ENCODE measurements around the gene IPO9. TPM values are rescaled to one million over a fixed set of nuclear protein-coding genes. Genes with fewer than 3 reads are reported as not detected.

The IPO9 gene
- total RNA-seq, 2 donors from 2014 or later: 11.7 to 12.2 TPM

DNA sequence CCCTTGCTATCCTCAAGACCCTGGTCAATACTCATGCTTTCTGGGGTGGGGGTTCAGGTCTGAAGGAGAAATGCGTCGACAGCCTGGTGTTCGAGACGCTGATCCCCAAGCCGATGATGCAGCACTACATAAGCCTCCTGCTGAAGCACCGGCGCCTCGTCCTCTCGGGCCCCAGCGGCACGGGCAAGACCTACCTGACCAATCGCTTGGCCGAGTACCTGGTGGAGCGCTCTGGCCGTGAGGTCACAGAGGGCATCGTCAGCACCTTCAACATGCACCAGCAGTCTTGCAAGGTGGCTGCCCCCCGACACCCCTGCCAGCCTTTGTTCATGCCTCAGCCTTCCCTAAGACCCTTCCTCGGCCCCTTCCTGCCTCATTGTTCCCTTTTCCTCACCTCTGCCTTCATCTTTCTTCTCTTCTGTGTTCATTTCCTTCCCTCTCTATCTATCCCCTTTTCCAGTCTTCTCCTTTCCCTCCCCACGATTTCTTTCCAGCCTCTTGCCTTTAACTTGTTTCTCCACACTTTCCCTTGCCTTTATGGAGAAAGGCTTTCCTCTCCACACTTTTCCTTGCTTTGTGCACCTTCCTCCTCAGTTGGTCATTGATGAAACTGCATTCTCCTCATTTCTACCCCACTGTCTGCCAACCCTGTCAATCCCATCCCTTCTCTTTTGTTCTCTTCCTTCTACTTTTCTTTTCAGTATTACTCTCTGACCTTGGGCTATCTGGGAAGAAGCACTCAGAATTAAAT is 18.3 kb upstream of the IPO9 start:
- Histone ChIP-seq H3K27me3 (no peaks in the 10 kb centered on the region), H3K9me3 (no peaks in the 10 kb centered on the region), H3K27ac (no peak overlapping the region), H3K4me3 (no peak overlapping the region), H3K36me3 (replicated peaks in 1 of 2; ENCODE audit: insufficient read depth in 1 of 2, low read depth in 2 of 2) (peaks cover 0 to 18% of the 10 kb centered on the region in 2 donors), H3K4me1 (no peaks in the 10 kb centered on the region)
- DNase-seq (no peak), ATAC-seq (no peak)
- WGBS, 2 donors: 94 to 95% methylated on average over 18 to 19 of the region's 19 CpGs
- intact Hi-C loops (cut with DNase I): no loop called here
- TF ChIP-seq POLR2A (IDR thresholded peaks at IDR 0.05) (no peak), CTCF (IDR thresholded peaks at IDR 0.05) (no peak)

DNA sequence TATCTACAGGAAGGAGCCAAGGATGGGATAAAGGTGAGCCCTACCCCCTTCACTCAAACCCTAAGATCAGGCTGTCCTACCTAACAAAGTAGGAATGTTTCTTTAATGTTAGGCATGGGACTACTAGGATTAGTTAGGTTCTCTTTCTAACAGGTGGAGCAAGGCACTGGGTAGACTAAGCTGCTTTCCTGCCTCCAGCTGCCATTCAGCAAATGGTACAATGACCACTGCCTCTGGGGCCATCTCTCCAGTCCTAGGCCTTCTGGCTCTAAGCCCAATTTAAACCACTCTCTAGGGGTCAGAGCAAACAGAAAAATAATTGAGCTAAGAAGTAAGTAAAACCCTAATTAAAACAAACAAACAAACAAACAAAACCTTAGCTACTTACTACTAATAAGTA is 15.7 kb upstream of the IPO9 start:
- TF ChIP-seq CTCF (IDR thresholded peaks at IDR 0.05): no peak
- no peak for TF ChIP-seq POLR2A (IDR thresholded peaks at IDR 0.05)
- Histone ChIP-seq H3K27me3 (no peaks in the 10 kb centered on the region), H3K36me3 (replicated peaks in 1 of 2; ENCODE audit: insufficient read depth in 1 of 2, low read depth in 2 of 2) (peaks cover 0 to 23% of the 10 kb centered on the region in 2 donors), H3K27ac (no peak overlapping the region), H3K4me1 (no peaks in the 10 kb centered on the region), H3K4me3 (no peak overlapping the region), H3K9me3 (no peaks in the 10 kb centered on the region)
- ATAC-seq: no peak
- intact Hi-C loops (cut with DNase I): no loop called here
- DNase-seq: no peak

DNA sequence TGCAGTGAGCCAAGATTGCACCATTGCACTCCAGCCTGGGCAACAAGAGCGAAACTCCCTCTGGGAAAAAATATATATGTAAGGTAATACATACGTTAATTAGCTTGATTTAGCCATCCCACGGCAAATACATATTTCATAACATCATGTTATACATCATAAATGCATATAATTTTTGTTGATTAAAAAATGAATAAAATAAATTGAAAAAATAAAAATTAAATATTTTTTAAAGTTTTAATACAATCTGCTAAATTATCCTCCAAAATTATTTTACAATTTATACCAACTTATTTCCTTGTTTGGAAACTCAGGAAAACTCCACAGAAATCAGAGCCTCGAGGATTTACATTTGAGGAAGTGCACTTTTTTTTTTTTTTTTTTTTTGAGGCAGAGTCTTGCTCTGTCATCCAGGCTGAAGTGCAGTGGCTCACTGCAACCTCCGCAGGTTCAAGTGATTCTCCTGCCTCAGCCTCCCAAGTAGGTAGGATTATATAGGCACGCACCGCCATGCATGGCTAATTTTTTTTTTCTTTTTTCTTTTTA is 12.6 kb upstream of the IPO9 start:
- DNase-seq (no peak), ATAC-seq (no peak)
- Histone ChIP-seq H3K36me3 (replicated peaks in 1 of 2; ENCODE audit: insufficient read depth in 1 of 2, low read depth in 2 of 2) (peaks cover 0 to 12% of the 10 kb centered on the region in 2 donors), H3K4me3 (no peak overlapping the region), H3K4me1 (no peaks in the 10 kb centered on the region), H3K27ac (no peak overlapping the region), H3K9me3 (no peaks in the 10 kb centered on the region), H3K27me3 (no peaks in the 10 kb centered on the region)
- 89 to 92% methylated on average over 7 of the region's 7 CpGs for WGBS, 2 donors
- intact Hi-C loops (cut with DNase I): no loop called here
- TF ChIP-seq POLR2A (IDR thresholded peaks at IDR 0.05) (no peak), CTCF (IDR thresholded peaks at IDR 0.05) (no peak)

DNA sequence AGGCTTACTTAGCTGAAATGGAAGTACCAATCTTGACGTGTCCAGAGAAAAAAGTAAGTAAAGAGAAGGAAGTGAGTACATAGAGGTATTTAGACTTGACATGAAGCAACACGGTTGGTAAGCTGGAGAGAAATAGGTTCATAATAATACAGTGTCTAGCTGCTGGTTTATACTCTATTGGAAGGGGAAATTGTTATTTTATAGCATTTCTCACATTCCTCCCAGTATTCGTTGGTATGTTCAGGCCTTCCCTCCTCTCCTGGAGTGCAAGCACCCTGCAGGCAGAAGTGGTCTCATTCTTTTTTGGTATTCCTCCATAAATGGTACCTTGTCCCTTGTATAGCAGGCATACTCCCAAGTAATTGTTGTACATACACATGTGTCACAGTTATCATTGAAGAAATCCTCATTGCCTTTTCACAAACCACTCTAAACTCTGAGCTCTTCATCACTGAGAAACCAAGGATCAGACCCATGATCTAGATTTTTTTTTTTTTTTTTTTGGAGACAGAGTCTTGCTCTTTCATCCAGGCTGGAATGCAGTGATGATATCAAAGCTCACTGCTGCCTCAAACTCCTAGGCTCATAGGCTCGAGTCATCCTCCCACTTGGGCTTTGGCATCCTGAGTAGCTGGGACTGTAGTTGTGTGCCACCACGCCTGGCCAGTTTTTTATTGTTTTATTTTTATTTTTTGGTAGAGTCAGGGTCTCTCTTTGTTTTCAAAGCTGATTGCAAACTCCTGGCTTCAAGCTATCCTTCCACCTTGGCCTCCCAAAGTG is 9.8 kb upstream of the IPO9 start:
- TF ChIP-seq CTCF (IDR thresholded peaks at IDR 0.05) (no peak), POLR2A (IDR thresholded peaks at IDR 0.05) (no peak)
- no peak for DNase-seq
- no peaks in the 10 kb centered on the region for H3K27me3 ChIP-seq
- WGBS, 2 donors: 72 to 83% methylated on average over 5 of the region's 5 CpGs
- peaks cover 0 to 5% of the 10 kb centered on the region in 2 donors for H3K36me3 ChIP-seq (replicated peaks in 1 of 2; ENCODE audit: insufficient read depth in 1 of 2, low read depth in 2 of 2)
- no peak for ATAC-seq
- intact Hi-C loops (cut with DNase I): no loop called here
- H3K4me1 ChIP-seq: no peaks in the 10 kb centered on the region
- no peak overlapping the region for H3K27ac ChIP-seq
- no peak overlapping the region for H3K4me3 ChIP-seq
- no peaks in the 10 kb centered on the region for H3K9me3 ChIP-seq
